ENCODE measurements around the gene KRT82. TPM values are rescaled to one million over a fixed set of nuclear protein-coding genes. Genes with fewer than 3 reads are reported as not detected.

The KRT82 gene
- total and polyA plus RNA-seq, 2 of the 8 experiments (the other 6 are each of a cell fraction or from before 2014, with no cell fraction given): not detected

DNA sequence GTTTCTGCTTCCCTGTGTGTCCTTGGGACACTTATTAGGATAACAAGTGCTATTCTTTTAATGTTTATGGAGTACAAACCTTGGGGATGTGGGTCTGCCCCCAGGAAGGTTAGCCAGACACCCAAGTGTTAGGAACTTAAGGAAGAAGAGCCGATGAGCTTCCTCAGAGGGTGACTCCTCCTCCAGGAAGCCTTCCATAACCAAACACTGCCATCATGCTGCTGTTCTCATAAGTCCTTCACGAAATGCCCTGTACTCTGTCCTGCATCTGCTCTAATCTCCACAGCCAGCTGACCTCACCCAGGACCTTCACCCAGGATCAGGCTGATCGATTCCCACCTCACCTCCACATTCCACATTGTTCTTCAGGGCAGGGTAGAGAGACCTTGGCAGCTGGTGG, 37.6 kb downstream of the KRT82 start:
- H4K8ac ChIP-seq (ENCODE audit: extremely low read depth, insufficient read depth, low read length): no peak overlapping the region
- no peak overlapping the region for H3K9ac ChIP-seq (replicated peaks in 1 of 4; ENCODE audit: extremely low read depth in 1 of 4, low read depth in 3 of 4, low read length in 3 of 4)
- no peak overlapping the region for H3K18ac ChIP-seq (ENCODE audit: extremely low read depth, low read length)
- FAIRE-seq (no peak), DNase-seq (ENCODE audit: low read depth in 1 of 2, low spot score in 2 of 2) (no peak)
- H4K91ac ChIP-seq (replicated peaks; ENCODE audit: insufficient read length, low read length): no peak overlapping the region
- H3K23me2 ChIP-seq (ENCODE audit: low read depth, low read length): no peaks in the 10 kb centered on the region
- H3K27me3 ChIP-seq (replicated peaks in 1 of 4; ENCODE audit: control insufficient read depth in 3 of 4, extremely low read depth in 1 of 4, insufficient read depth in 3 of 4, low read length in 3 of 4): no peaks in the 10 kb centered on the region
- no peak overlapping the region for H3K27ac ChIP-seq (ENCODE audit: low read depth, low read length)
- no peaks in the 10 kb centered on the region for H3K9me3 ChIP-seq (ENCODE audit: insufficient read depth in 2 of 2, low read depth in 1 of 2, low read length in 1 of 2)
- H3K4ac ChIP-seq (replicated peaks; ENCODE audit: insufficient read length, low read depth, low read length): no peak overlapping the region
- H2BK15ac ChIP-seq (ENCODE audit: low read length): no peak overlapping the region
- no peak overlapping the region for H2AFZ ChIP-seq (ENCODE audit: low read length)
- H3K79me1 ChIP-seq (ENCODE audit: low read depth, low read length): no peaks in the 10 kb centered on the region
- no peak overlapping the region for H3K23ac ChIP-seq (ENCODE audit: insufficient read length)
- H2BK120ac ChIP-seq (replicated peaks; ENCODE audit: low read depth, low read length): no peak overlapping the region
- no peak overlapping the region for H2BK5ac ChIP-seq (ENCODE audit: low read depth, low read length)
- H3K4me3 ChIP-seq (ENCODE audit: extremely low read depth in 1 of 4, insufficient read depth in 2 of 4, low read depth in 3 of 4, low read length in 4 of 4): no peak overlapping the region
- no peaks in the 10 kb centered on the region for H3K36me3 ChIP-seq (ENCODE audit: control insufficient read depth in 2 of 4, insufficient read depth in 4 of 4, low read length in 3 of 4)
- H4K5ac ChIP-seq (ENCODE audit: insufficient read length, low read depth, low read length): no peak overlapping the region
- no peak overlapping the region for H3K14ac ChIP-seq (ENCODE audit: insufficient read length)
- H2AK5ac ChIP-seq (ENCODE audit: low read depth, low read length): no peak overlapping the region
- H3K79me2 ChIP-seq (ENCODE audit: control insufficient read depth in 1 of 2, insufficient read depth in 2 of 2, low read length in 2 of 2): no peaks in the 10 kb centered on the region
- H2BK20ac ChIP-seq (ENCODE audit: low read length): no peak overlapping the region
- no peak overlapping the region for H3K4me2 ChIP-seq (ENCODE audit: insufficient read depth in 1 of 2, low read depth in 2 of 2, low read length in 2 of 2)
- ChIA-PET POLR2A (ENCODE audit: partially characterized antibody) (interaction anchor here (0.8 kb wide), 2 partner anchors 10 to 403 kb away, joined by 3 read pairs; no protein-coding TSS in a partner anchor), CTCF (ENCODE audit: partially characterized antibody) (interaction anchor here (0.6 to 8.6 kb wide), 18 partner anchors 10 to 516 kb away, joined by 3 to 105 read pairs (median 4); partner anchors contain the start of genes KRT83 and KRT84)
- peaks cover 0 to 2% of the 10 kb centered on the region in 2 experiments for H4K20me1 ChIP-seq (replicated peaks in 1 of 2; ENCODE audit: control insufficient read depth in 1 of 2, insufficient read depth in 2 of 2, low read length in 2 of 2)
- H3K56ac ChIP-seq (replicated peaks; ENCODE audit: insufficient read length, low read depth, low read length): no peak overlapping the region
- H2BK12ac ChIP-seq (ENCODE audit: low read depth, low read length): no peak overlapping the region
- 54% methylated on average over 3 of the region's 3 CpGs; no CpG with 5 or more reads in 1 of the 2 experiments for WGBS, 2 experiments (ENCODE audit: extremely low coverage in 1 of 2, insufficient coverage in 1 of 2, insufficient read length in 1 of 2, insufficient replicate concordance in 2 of 2, low coverage in 1 of 2, low lambda C conversion rate in 2 of 2, missing lambda C conversion rate in 1 of 2)
- H3K4me1 ChIP-seq (replicated peaks in 1 of 4; ENCODE audit: control insufficient read depth in 3 of 4, insufficient read depth in 4 of 4, low read length in 3 of 4): no peaks in the 10 kb centered on the region
- no peak for TF ChIP-seq SP2 (IDR thresholded peaks at IDR 0.05; ENCODE audit: low read length)
- TF ChIP-seq TBP (IDR thresholded peaks at IDR 0.05; ENCODE audit: low read depth, low read length): no peak
- TF ChIP-seq EZH2 (IDR thresholded peaks at IDR 0.05; ENCODE audit: low read depth, low read length, severe bottlenecking): no peak
- TF ChIP-seq PHF8 (conservative IDR thresholded peaks at IDR 0.05; ENCODE audit: low read depth, low read length): no peak
- TF ChIP-seq, protein P1, sequence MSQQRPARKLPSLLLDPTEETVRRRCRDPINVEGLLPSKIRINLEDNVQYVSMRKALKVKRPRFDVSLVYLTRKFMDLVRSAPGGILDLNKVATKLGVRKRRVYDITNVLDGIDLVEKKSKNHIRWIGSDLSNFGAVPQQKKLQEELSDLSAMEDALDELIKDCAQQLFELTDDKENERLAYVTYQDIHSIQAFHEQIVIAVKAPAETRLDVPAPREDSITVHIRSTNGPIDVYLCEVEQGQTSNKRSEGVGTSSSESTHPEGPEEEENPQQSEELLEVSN (IDR thresholded peaks at IDR 0.05): no peak
- no peak for TF ChIP-seq NRF1 (IDR thresholded peaks at IDR 0.05; ENCODE audit: low read depth, low read length)
- TF ChIP-seq TCF12 (IDR thresholded peaks at IDR 0.05; ENCODE audit: low read depth, low read length): no peak
- TF ChIP-seq RXRA (IDR thresholded peaks at IDR 0.05; ENCODE audit: insufficient read depth, low read depth, low read length): no peak
- TF ChIP-seq ATF2 (IDR thresholded peaks at IDR 0.05; ENCODE audit: low read length): no peak
- TF ChIP-seq ATF3 (IDR thresholded peaks at IDR 0.05; ENCODE audit: insufficient read depth, low read depth, low read length): no peak
- no peak for TF ChIP-seq GABPA (IDR thresholded peaks at IDR 0.05; ENCODE audit: borderline replicate concordance, insufficient read depth, low read length)
